HTR-8/SVneo (cell line): Measurements from ENCODE around the gene EYA2.
A peak's percentile ranks its signal among the peaks of the same experiment; 100 is the strongest.
"Not testable (repeated sequence)": the region's sequence is repeated elsewhere in the genome, so short reads cannot be mapped to it uniquely, and the experiment has no call there.

Experiments
- DNase-seq: peaks from one replicate; pipeline ENCODE4 v3.0.0; 2011; ENCODE audit warnings: low spot score, mixed read lengths; ENCODE audit not compliant: insufficient read length
- FAIRE-seq: peaks from 2 replicates; lab custom pipeline; 2011; peaks lifted over from hg19 to GRCh38; lab: Jason Lieb, UNC

EYA2 gene

GRCh38 chr20:46894579-46894958 is at the start of gene EYA2:
TSS of gene EYA2 (plus strand) at chr20:46894843. CDS start at chr20:46990011, 95,168 bp downstream.
- DNase-seq = no peak
- peak; percentile 88 for FAIRE-seq

- DNase-seq (no peak), FAIRE-seq (no peak)
These were observed 49.7 kb upstream of the EYA2 start for GRCh38 chr20:46844965-46845364.

GRCh38 chr20:46849269-46849668 is 45.4 kb upstream of the EYA2 start:
- FAIRE-seq = no peak
- no peak for DNase-seq

- FAIRE-seq = no peak
- no peak for DNase-seq
These were observed 44.9 kb upstream of the EYA2 start for GRCh38 chr20:46849751-46850150.

GRCh38 chr20:46850416-46850815 is 44.2 kb upstream of the EYA2 start:
- FAIRE-seq = no peak
- no peak for DNase-seq

GRCh38 chr20:46850896-46851295 is 43.7 kb upstream of the EYA2 start:
- FAIRE-seq = no peak

GRCh38 chr20:46851746-46852145 is 42.9 kb upstream of the EYA2 start:
- DNase-seq (no peak), FAIRE-seq (no peak)

More at GRCh38 chr20:46850896-46851295, 43.7 kb upstream of the EYA2 start:
- no peak for DNase-seq

- DNase-seq = no peak
- FAIRE-seq = peak; percentile 55
These were observed 42.3 kb upstream of the EYA2 start for GRCh38 chr20:46852313-46852712.

- FAIRE-seq = no peak
- no peak for DNase-seq
These were observed 40.7 kb upstream of the EYA2 start for GRCh38 chr20:46853926-46854325.

- DNase-seq = no peak
- FAIRE-seq = peak; percentile 72
These were observed 37.4 kb upstream of the EYA2 start for GRCh38 chr20:46857061-46857831.

GRCh38 chr20:46865824-46866223 is 28.8 kb upstream of the EYA2 start:
- no peak for DNase-seq
- no peak for FAIRE-seq

- DNase-seq = no peak
- no peak for FAIRE-seq
These were observed 24.6 kb upstream of the EYA2 start for GRCh38 chr20:46870041-46870440.

GRCh38 chr20:46872328-46873211 is 22.1 kb upstream of the EYA2 start:
- FAIRE-seq (peak; percentile 31), DNase-seq (no peak)

GRCh38 chr20:46875059-46875458 is 19.6 kb upstream of the EYA2 start:
- FAIRE-seq = peak; percentile 63

GRCh38 chr20:46879386-46879785 is 15.3 kb upstream of the EYA2 start:
- DNase-seq (no peak), FAIRE-seq (no peak)

More at GRCh38 chr20:46875059-46875458, 19.6 kb upstream of the EYA2 start:
- no peak for DNase-seq

GRCh38 chr20:46879963-46880362 is 14.7 kb upstream of the EYA2 start:
- not testable (repeated sequence) for FAIRE-seq, DNase-seq

- FAIRE-seq (no peak), DNase-seq (no peak)
These were observed 10.8 kb upstream of the EYA2 start for GRCh38 chr20:46883892-46884291.

GRCh38 chr20:46890682-46891081 is 4.0 kb upstream of the EYA2 start:
- DNase-seq = no peak
- no peak for FAIRE-seq

GRCh38 chr20:46893051-46893450 is 1.6 kb upstream of the EYA2 start:
- FAIRE-seq (no peak), DNase-seq (no peak)

- no peak for FAIRE-seq
- DNase-seq = no peak
These were observed 615 bp upstream of the EYA2 start for GRCh38 chr20:46893877-46894578.
